Measurements from ENCODE around the gene RCN2. TPM values are rescaled to one million over a fixed set of nuclear protein-coding genes. Genes with fewer than 3 reads are reported as not detected.

RCN2 gene
- total RNA-seq, 2 experiments from 2014 or later = 23.2 to 26.8 TPM

DNA sequence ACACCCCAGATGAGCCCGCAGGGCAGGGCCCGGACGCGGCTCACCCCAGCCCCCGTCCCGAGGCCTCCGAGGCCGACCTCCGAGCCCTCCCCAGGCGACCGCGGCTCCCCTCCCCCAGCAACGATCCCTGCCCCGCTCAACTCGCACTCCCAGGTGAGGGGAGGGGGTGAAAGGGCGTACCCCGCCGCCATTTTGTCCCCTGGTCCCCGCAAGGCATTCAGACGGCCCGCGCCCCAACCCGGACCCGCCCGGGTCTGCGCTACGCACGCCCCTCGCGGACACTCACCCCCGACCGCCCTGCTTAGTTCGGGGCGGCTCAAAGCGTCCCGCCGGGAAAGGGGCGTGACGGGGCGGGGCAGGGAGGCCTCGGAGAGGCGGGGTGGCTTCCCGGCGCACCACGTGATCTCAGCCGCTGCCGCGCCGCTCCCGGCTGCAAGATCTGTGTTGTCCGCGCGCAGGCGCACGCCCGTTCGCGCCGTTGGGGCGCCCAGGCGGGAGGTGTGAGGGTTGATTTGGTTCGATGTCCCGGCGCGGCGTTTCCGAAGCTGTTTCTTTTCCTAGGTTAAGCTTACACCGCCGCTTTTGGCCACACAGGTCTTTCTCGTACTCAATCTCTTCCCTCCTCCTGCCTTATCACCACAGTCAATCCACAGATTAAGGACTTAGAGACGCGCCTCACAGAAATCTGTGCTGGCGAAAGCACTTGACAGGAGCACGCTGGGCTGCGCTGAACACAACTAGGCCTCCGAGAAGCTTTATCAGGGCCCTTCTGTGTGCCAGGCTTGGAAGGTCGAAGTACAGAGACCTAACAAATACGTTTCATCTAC is 26.3 kb upstream of the RCN2 start, which contains the start of gene SCAPER:
Gene SCAPER (minus strand): TSS at position 328 of the 827 bp plus-strand sequence. CDS start 21,523 bp downstream, outside the sequence.
- no peaks in the 10 kb centered on the region for H3K36me3 Mint-ChIP-seq (ENCODE audit: low read depth)
- peak; percentile 90 for DNase-seq

DNA sequence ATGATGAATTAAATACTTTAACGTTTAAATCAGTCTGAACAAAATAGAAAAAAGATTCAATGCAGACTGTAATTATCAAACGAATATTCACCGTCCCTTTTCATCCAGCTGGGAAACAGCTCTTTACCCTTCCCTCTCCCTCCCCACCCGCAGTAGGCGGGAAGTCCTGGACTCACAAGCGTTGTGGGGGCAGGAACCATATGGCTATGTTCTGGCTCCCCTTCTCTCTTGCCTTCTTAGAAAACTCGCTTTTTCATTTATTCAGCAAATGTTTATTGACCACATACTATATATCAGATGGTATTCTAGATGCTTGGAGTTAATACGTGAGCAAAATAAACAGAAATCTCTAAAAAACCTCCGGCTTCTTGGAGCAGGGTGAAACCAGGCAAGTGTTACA is 25.7 kb upstream of the RCN2 start:
- no peak for DNase-seq
- H3K4me1 Mint-ChIP-seq = peaks cover 38% of the 10 kb centered on the region
- CTCF ChIA-PET = no interaction called here
- peak overlapping the region; percentile 90 for H3K4me3 Mint-ChIP-seq
- peak overlapping the region; percentile 92 for H3K27ac Mint-ChIP-seq
- POLR2A ChIA-PET = no interaction called here
- peaks cover 4% of the 10 kb centered on the region for H3K9me3 Mint-ChIP-seq
- H3K36me3 Mint-ChIP-seq (ENCODE audit: low read depth) = no peaks in the 10 kb centered on the region
- H3K27me3 Mint-ChIP-seq = peaks cover 3% of the 10 kb centered on the region

More for the DNA sequence above, 26.3 kb upstream of the RCN2 start, which contains the start of gene SCAPER:
- POLR2A ChIA-PET = no interaction called here
- peaks cover 4% of the 10 kb centered on the region for H3K9me3 Mint-ChIP-seq
- CTCF ChIA-PET = no interaction called here
- peak within 1 kb of the TSS; percentile 90 for H3K4me3 Mint-ChIP-seq
- peaks cover 3% of the 10 kb centered on the region for H3K27me3 Mint-ChIP-seq
- peak within 1 kb of the TSS; percentile 92 for H3K27ac Mint-ChIP-seq
- peaks cover 38% of the 10 kb centered on the region for H3K4me1 Mint-ChIP-seq

GRCh38 chr15:76912430-76912829 is 19.1 kb upstream of the RCN2 start:
- no peak for DNase-seq
- Mint-ChIP-seq H3K36me3 (ENCODE audit: low read depth) (no peaks in the 10 kb centered on the region), H3K4me3 (no peak overlapping the region), H3K27me3 (peaks cover 14% of the 10 kb centered on the region), H3K9me3 (no peaks in the 10 kb centered on the region), H3K4me1 (peaks cover 9% of the 10 kb centered on the region), H3K27ac (no peak overlapping the region)
- POLR2A ChIA-PET = no interaction called here
- CTCF ChIA-PET = no interaction called here

GRCh38 chr15:76913737-76914136 is 17.8 kb upstream of the RCN2 start:
- ChIA-PET CTCF (no interaction called here), POLR2A (no interaction called here)

GRCh38 chr15:76916369-76916768 is 15.2 kb upstream of the RCN2 start:
- no peak for DNase-seq
- H3K36me3 Mint-ChIP-seq (ENCODE audit: low read depth) = no peaks in the 10 kb centered on the region
- H3K9me3 Mint-ChIP-seq = no peaks in the 10 kb centered on the region
- H3K4me1 Mint-ChIP-seq = peaks cover 9% of the 10 kb centered on the region
- ChIA-PET POLR2A (interaction anchor here (0.9 kb wide), 1 partner anchor 15 kb away, joined by 3 read pairs; the partner anchor contains the start of gene RCN2), CTCF (interaction anchor here (0.6 to 1.4 kb wide), 3 partner anchors 15 to 72 kb away, joined by 3 to 6 read pairs (median 3); partner anchors contain the start of gene RCN2)
- H3K27me3 Mint-ChIP-seq = peaks cover 28% of the 10 kb centered on the region
- no peak overlapping the region for H3K27ac Mint-ChIP-seq
- no peak overlapping the region for H3K4me3 Mint-ChIP-seq

More at GRCh38 chr15:76913737-76914136, 17.8 kb upstream of the RCN2 start:
- no peaks in the 10 kb centered on the region for H3K36me3 Mint-ChIP-seq (ENCODE audit: low read depth)
- no peak overlapping the region for H3K27ac Mint-ChIP-seq
- no peak for DNase-seq
- H3K4me3 Mint-ChIP-seq = no peak overlapping the region
- peaks cover 9% of the 10 kb centered on the region for H3K4me1 Mint-ChIP-seq
- no peaks in the 10 kb centered on the region for H3K9me3 Mint-ChIP-seq
- H3K27me3 Mint-ChIP-seq = peaks cover 17% of the 10 kb centered on the region

DNA sequence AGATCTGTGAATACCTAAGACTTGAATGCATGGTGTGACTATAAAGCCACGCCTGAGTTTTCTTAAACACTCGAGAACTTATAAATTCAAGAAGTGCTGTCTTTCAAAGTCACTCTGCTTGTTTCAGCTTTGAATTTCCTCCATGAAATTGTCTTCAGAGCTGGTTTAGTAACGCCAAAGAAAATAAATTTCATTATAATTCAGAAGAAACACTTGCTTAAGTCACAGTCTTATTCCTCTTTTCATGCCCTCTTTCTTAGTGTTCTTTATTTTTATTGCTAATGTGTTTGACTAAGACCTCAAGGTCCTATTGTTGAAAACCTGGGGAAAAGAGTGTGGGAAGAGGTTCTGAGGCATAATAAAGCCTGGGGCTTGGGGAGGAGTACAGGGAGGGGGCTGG is 3.3 kb upstream of the RCN2 start:
- CTCF ChIA-PET = no interaction called here
- Mint-ChIP-seq H3K27me3 (peaks cover 29% of the 10 kb centered on the region), H3K9me3 (no peaks in the 10 kb centered on the region), H3K27ac (no peak overlapping the region), H3K4me3 (no peak overlapping the region), H3K36me3 (ENCODE audit: low read depth) (peaks cover 3% of the 10 kb centered on the region), H3K4me1 (peaks cover 25% of the 10 kb centered on the region)
- no peak for DNase-seq
- POLR2A ChIA-PET = no interaction called here

- peaks cover 9% of the 10 kb centered on the region for H3K36me3 Mint-ChIP-seq (ENCODE audit: low read depth)
- ChIA-PET POLR2A (no interaction called here), CTCF (no interaction called here)
- peaks cover 31% of the 10 kb centered on the region for H3K4me1 Mint-ChIP-seq
- no peak overlapping the region for H3K27ac Mint-ChIP-seq
- H3K9me3 Mint-ChIP-seq = no peaks in the 10 kb centered on the region
- no peak for DNase-seq
- no peak overlapping the region for H3K4me3 Mint-ChIP-seq
- peaks cover 24% of the 10 kb centered on the region for H3K27me3 Mint-ChIP-seq
Observed at GRCh38 chr15:76929011-76929760, 2.4 kb upstream of the RCN2 start.

DNA sequence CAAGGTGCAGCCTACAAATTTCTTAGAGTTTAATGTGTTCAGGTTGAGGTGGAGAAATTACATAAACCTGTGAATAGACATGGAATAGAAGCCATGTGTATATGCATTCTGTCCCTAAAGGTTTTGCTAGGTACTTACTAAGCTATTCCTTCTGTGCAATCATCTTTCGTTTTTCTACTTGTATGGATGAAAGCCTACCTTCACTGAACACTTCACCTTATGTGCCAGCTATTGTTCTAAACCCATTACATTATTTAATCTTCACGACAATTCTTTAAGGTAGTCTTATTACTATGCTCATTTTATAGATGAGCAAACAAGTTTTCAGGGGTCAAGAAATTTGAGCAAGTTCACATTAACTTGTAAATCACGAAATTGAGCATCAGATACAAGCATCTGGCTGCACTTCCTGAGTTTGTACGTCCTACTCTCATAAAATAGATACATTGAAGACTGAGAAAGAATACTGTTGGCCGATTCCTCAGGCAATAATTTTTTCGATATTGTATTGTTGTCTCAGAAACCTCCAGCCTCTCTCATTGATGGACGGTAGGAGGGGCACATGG is 635 bp upstream of the RCN2 start:
- peaks cover 17% of the 10 kb centered on the region for H3K27me3 Mint-ChIP-seq

GRCh38 chr15:76932135-76932966 is 802 bp downstream of the RCN2 start:
- Mint-ChIP-seq H3K27ac (peak overlapping the region; percentile 90), H3K9me3 (no peaks in the 10 kb centered on the region), H3K27me3 (peaks cover 11% of the 10 kb centered on the region), H3K4me1 (peaks cover 51% of the 10 kb centered on the region), H3K36me3 (ENCODE audit: low read depth) (peaks cover 26% of the 10 kb centered on the region), H3K4me3 (peak overlapping the region; percentile 82)
- CTCF ChIA-PET = interaction anchor here (0.7 to 1.2 kb wide), 2 partner anchors 17 to 380 kb away, joined by 3 to 4 read pairs; no protein-coding TSS in a partner anchor
- DNase-seq = peak; percentile 10
- POLR2A ChIA-PET = interaction anchor here (1.0 kb wide), 1 partner anchor 16 kb away, joined by 3 read pairs; no protein-coding TSS in a partner anchor

More for the DNA sequence above, 635 bp upstream of the RCN2 start:
- peaks cover 44% of the 10 kb centered on the region for H3K4me1 Mint-ChIP-seq
- ChIA-PET POLR2A (no interaction called here), CTCF (interaction anchor here (1.5 kb wide), 1 partner anchor 82 kb away, joined by 4 read pairs; no protein-coding TSS in a partner anchor)
- no peak for DNase-seq
- H3K27ac Mint-ChIP-seq = peak overlapping the region; percentile 87
- peaks cover 17% of the 10 kb centered on the region for H3K36me3 Mint-ChIP-seq (ENCODE audit: low read depth)
- no peaks in the 10 kb centered on the region for H3K9me3 Mint-ChIP-seq
- H3K4me3 Mint-ChIP-seq = peak overlapping the region; percentile 82

- no peaks in the 10 kb centered on the region for H3K27me3 Mint-ChIP-seq
- H3K36me3 Mint-ChIP-seq (ENCODE audit: low read depth) = peaks cover 28% of the 10 kb centered on the region
- H3K4me3 Mint-ChIP-seq = no peak overlapping the region
- no peaks in the 10 kb centered on the region for H3K9me3 Mint-ChIP-seq
- DNase-seq = no peak
- H3K27ac Mint-ChIP-seq = no peak overlapping the region
- CTCF ChIA-PET = no interaction called here
- H3K4me1 Mint-ChIP-seq = peaks cover 56% of the 10 kb centered on the region
- POLR2A ChIA-PET = no interaction called here
Observed at GRCh38 chr15:76935620-76936019, 4.1 kb downstream of the RCN2 start.

GRCh38 chr15:76936671-76937070 is 5.1 kb downstream of the RCN2 start:
- no peak overlapping the region for H3K27ac Mint-ChIP-seq
- ChIA-PET CTCF (no interaction called here), POLR2A (no interaction called here)
- H3K36me3 Mint-ChIP-seq (ENCODE audit: low read depth) = peaks cover 28% of the 10 kb centered on the region
- H3K9me3 Mint-ChIP-seq = no peaks in the 10 kb centered on the region
- peaks cover 50% of the 10 kb centered on the region for H3K4me1 Mint-ChIP-seq
- H3K4me3 Mint-ChIP-seq = no peak overlapping the region
- DNase-seq = no peak
- H3K27me3 Mint-ChIP-seq = no peaks in the 10 kb centered on the region

DNA sequence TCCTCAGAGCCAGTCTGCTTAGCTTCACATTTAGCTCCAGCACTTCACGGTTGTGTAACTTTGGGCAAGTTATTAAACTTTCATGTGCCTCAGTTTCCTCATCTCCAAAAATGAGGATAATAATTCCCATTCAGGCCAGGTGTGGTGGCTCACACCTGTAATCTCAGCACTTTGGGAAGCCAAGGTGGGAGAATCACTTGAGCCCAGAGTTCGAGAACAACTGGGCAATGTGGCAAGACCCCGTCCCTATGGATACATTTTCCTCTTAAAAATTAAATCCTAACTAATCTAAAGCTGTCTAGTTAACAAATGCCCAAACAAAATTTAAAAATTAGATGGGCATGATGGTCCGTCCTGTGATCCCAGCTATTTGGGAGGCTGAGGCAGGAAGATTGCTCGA is 7.2 kb downstream of the RCN2 start:
- no peak overlapping the region for H3K4me3 Mint-ChIP-seq
- H3K27me3 Mint-ChIP-seq = no peaks in the 10 kb centered on the region
- CTCF ChIA-PET = no interaction called here
- H3K4me1 Mint-ChIP-seq = peaks cover 33% of the 10 kb centered on the region
- DNase-seq = no peak
- no peaks in the 10 kb centered on the region for H3K9me3 Mint-ChIP-seq
- POLR2A ChIA-PET = no interaction called here
- no peak overlapping the region for H3K27ac Mint-ChIP-seq
- H3K36me3 Mint-ChIP-seq (ENCODE audit: low read depth) = peaks cover 25% of the 10 kb centered on the region
